Measurements from ENCODE around the gene ALX4. TPM values are rescaled to one million over a fixed set of nuclear protein-coding genes. Genes with fewer than 3 reads are reported as not detected.

Gene ALX4
- total RNA-seq, 1 donor from 2014 or later, result not detected

GRCh38 chr11:44223238-44223637, 86.7 kb downstream of the ALX4 start:
- DNase-seq (ENCODE audit: low spot score), result no peak
- Mint-ChIP-seq H3K9me3 (no peaks in the 10 kb centered on the region), H3K27ac (no peak overlapping the region), H3K4me3 (no peak overlapping the region), H3K27me3 (ENCODE audit: insufficient read depth) (no peaks in the 10 kb centered on the region), H3K36me3 (ENCODE audit: low read depth) (peaks cover 4% of the 10 kb centered on the region), H3K4me1 (ENCODE audit: low read depth) (peaks cover 7% of the 10 kb centered on the region)
- intact Hi-C loops (cut with micrococcal nuclease), result no loop called here

- no peak overlapping the region for H3K27ac Mint-ChIP-seq
- no peak overlapping the region for H3K4me3 Mint-ChIP-seq
- peaks cover 2% of the 10 kb centered on the region for H3K4me1 Mint-ChIP-seq (ENCODE audit: low read depth)
- intact Hi-C loops (cut with micrococcal nuclease), result no loop called here
- no peaks in the 10 kb centered on the region for H3K27me3 Mint-ChIP-seq (ENCODE audit: insufficient read depth)
- DNase-seq (ENCODE audit: low spot score), result no peak
- no peaks in the 10 kb centered on the region for H3K9me3 Mint-ChIP-seq
- H3K36me3 Mint-ChIP-seq (ENCODE audit: low read depth), result peaks cover 4% of the 10 kb centered on the region
Measured at GRCh38 chr11:44221992-44222391, 87.9 kb downstream of the ALX4 start.

- H3K4me1 Mint-ChIP-seq (ENCODE audit: low read depth), result no peaks in the 10 kb centered on the region
- H3K27ac Mint-ChIP-seq, result no peak overlapping the region
- no peak for DNase-seq (ENCODE audit: low spot score)
- intact Hi-C loops (cut with micrococcal nuclease), result no loop called here
- H3K9me3 Mint-ChIP-seq, result no peaks in the 10 kb centered on the region
- H3K36me3 Mint-ChIP-seq (ENCODE audit: low read depth), result peaks cover 4% of the 10 kb centered on the region
- H3K4me3 Mint-ChIP-seq, result no peak overlapping the region
- H3K27me3 Mint-ChIP-seq (ENCODE audit: insufficient read depth), result no peaks in the 10 kb centered on the region
Measured at GRCh38 chr11:44221456-44221855, 88.5 kb downstream of the ALX4 start.

GRCh38 chr11:44219830-44220796, 89.8 kb downstream of the ALX4 start:
- no peak for DNase-seq (ENCODE audit: low spot score)
- Mint-ChIP-seq H3K4me1 (ENCODE audit: low read depth) (no peaks in the 10 kb centered on the region), H3K27me3 (ENCODE audit: insufficient read depth) (no peaks in the 10 kb centered on the region), H3K4me3 (no peak overlapping the region), H3K9me3 (no peaks in the 10 kb centered on the region), H3K27ac (no peak overlapping the region), H3K36me3 (ENCODE audit: low read depth) (peaks cover 4% of the 10 kb centered on the region)
- intact Hi-C loops (cut with micrococcal nuclease), result no loop called here

GRCh38 chr11:44217432-44217831, 92.5 kb downstream of the ALX4 start:
- Mint-ChIP-seq H3K9me3 (no peaks in the 10 kb centered on the region), H3K27me3 (ENCODE audit: insufficient read depth) (no peaks in the 10 kb centered on the region), H3K4me1 (ENCODE audit: low read depth) (no peaks in the 10 kb centered on the region), H3K27ac (no peak overlapping the region), H3K36me3 (ENCODE audit: low read depth) (peaks cover 4% of the 10 kb centered on the region), H3K4me3 (no peak overlapping the region)
- no peak for DNase-seq (ENCODE audit: low spot score)
- intact Hi-C loops (cut with micrococcal nuclease), result no loop called here

GRCh38 chr11:44213148-44213547, 96.8 kb downstream of the ALX4 start:
- Mint-ChIP-seq H3K4me1 (ENCODE audit: low read depth) (no peaks in the 10 kb centered on the region), H3K9me3 (no peaks in the 10 kb centered on the region)
- intact Hi-C loops (cut with micrococcal nuclease), result no loop called here

GRCh38 chr11:44212128-44212527, 97.8 kb downstream of the ALX4 start:
- intact Hi-C loops (cut with micrococcal nuclease), result no loop called here
- Mint-ChIP-seq H3K4me1 (ENCODE audit: low read depth) (no peaks in the 10 kb centered on the region), H3K36me3 (ENCODE audit: low read depth) (peaks cover 6% of the 10 kb centered on the region), H3K4me3 (no peak overlapping the region), H3K9me3 (no peaks in the 10 kb centered on the region), H3K27ac (no peak overlapping the region), H3K27me3 (ENCODE audit: insufficient read depth) (no peaks in the 10 kb centered on the region)
- no peak for DNase-seq (ENCODE audit: low spot score)

More at GRCh38 chr11:44213148-44213547, 96.8 kb downstream of the ALX4 start:
- H3K27me3 Mint-ChIP-seq (ENCODE audit: insufficient read depth), result no peaks in the 10 kb centered on the region
- no peak for DNase-seq (ENCODE audit: low spot score)
- H3K27ac Mint-ChIP-seq, result no peak overlapping the region
- peaks cover 4% of the 10 kb centered on the region for H3K36me3 Mint-ChIP-seq (ENCODE audit: low read depth)
- H3K4me3 Mint-ChIP-seq, result no peak overlapping the region

Other genes starting within 250 kb of the ALX4 start
- 14.7 and 18.1 TPM in 2 replicates for gene ACCS, start 243.9 kb downstream of the ALX4 start, total RNA-seq
- gene EXT2, start 214.5 kb downstream of the ALX4 start, total RNA-seq, result 31.0 and 35.6 TPM in 2 replicates

Measured in activated T-helper 1 cell treated with anti-CD3 and anti-CD28 coated beads, Interleukin-12 subunit alpha, Interleukin-12 subunit beta, Interleukin-2, Interleukin-4 antibody, amounts not matched to agents 30 ng/mL and 10 ng/mL and 1 ng/mL, durations not matched to agents 14 hours and 24 hours and 36 hours (primary cell).